Articular chondrocyte of knee joint (primary cell): ENCODE results near the gene SLC16A10. TPM values are rescaled to one million over a fixed set of nuclear protein-coding genes. Genes with fewer than 3 reads are reported as not detected.

Experiments used
- small RNA-seq: library from RNA; depleted of rRNA; stranded (forward); fragments of <200 nt; gene quantifications from one replicate; pipeline ENCODE3, GENCODE V24; 2012
- total RNA-seq: library from RNA; depleted of rRNA; stranded (reverse); fragments of >200 nt; gene quantifications from 2 replicates; pipeline ENCODE4 v1.2.3, GENCODE V29; 2012

SLC16A10 gene
- 0.22 and 1.4 TPM in 2 replicates for total RNA-seq

DNA sequence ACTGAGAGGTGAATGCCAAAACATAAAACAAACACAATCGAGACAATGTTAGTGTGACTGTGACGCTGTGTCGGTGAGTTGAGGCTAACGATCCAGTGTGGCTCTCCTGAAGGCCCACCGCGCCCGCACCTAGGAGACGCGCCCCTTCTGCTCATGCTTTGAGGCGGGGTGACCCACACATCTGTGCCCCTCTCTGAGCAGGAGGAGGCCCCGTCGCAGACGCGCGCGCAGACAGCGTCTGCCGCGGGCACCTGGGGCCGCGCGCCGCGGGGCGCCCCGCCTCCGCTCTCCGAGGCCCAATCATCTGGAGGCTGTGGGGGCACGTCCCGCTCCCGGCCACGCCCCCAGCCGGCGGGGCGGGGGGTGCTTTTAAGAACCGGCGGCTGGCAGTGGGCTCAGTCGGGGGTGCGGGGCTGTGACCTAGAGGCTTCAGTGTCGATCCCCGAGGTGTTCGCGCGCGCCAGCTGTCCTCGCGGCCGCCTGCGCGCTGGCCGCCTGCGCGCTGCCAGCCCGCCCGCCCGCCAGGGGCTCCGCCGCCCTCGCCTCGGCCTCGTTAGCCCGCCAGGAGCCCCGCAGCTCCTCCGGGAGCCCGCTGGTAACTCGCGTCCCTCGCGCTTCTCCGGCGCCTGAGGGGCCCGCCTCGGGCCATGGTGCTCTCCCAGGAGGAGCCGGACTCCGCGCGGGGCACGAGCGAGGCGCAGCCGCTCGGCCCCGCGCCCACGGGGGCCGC is at the start of gene SLC16A10:
Gene SLC16A10 (plus strand): TSS at position 398 of the 730 bp plus-strand sequence. CDS start 250 bp downstream, at position 648.

Small RNA genes within 50 kb of the gene (small RNA-seq; reads per million reads assigned to genes)
- gene RNU6-960P: not detected

Other genes with a start within 250 kb of the SLC16A10 start
- gene AMD1, start 212.7 kb upstream of the SLC16A10 start, total RNA-seq: 73.7 and 74.5 TPM in 2 replicates
- gene GTF3C6, start 128.8 kb upstream of the SLC16A10 start, total RNA-seq: 54.5 and 59.5 TPM in 2 replicates
- gene RPF2, start 105.5 kb upstream of the SLC16A10 start, total RNA-seq: 26.5 and 41.2 TPM in 2 replicates